ENCODE data around the gene NUCB1.
"Not testable (repeated sequence)": the region's sequence is repeated elsewhere in the genome, so short reads cannot be mapped to it uniquely, and the experiment has no call there.

The NUCB1 gene

GRCh38 chr19:48874303-48875135 is 25.6 kb upstream of the NUCB1 start:
- FAIRE-seq, result no peak

- not testable (repeated sequence) for FAIRE-seq
Measured at GRCh38 chr19:48876043-48876981, 23.8 kb upstream of the NUCB1 start.

- FAIRE-seq, result no peak
Measured at GRCh38 chr19:48877855-48878195, 22.3 kb upstream of the NUCB1 start.

- FAIRE-seq, result no peak
Measured at GRCh38 chr19:48878196-48879024, 21.7 kb upstream of the NUCB1 start.

GRCh38 chr19:48879025-48879637 is 21.0 kb upstream of the NUCB1 start:
- no peak for FAIRE-seq

GRCh38 chr19:48879696-48880095 is 20.4 kb upstream of the NUCB1 start:
- FAIRE-seq, result not testable (repeated sequence)

GRCh38 chr19:48881741-48882657 is 18.1 kb upstream of the NUCB1 start:
- no peak for FAIRE-seq

GRCh38 chr19:48883726-48884125 is 16.4 kb upstream of the NUCB1 start:
- no peak for FAIRE-seq

- no peak for FAIRE-seq
Measured at GRCh38 chr19:48887861-48888612, 12.1 kb upstream of the NUCB1 start.

- FAIRE-seq, result not testable (repeated sequence)
Measured at GRCh38 chr19:48889496-48889895, 10.6 kb upstream of the NUCB1 start.

GRCh38 chr19:48890551-48890950 is 9.6 kb upstream of the NUCB1 start:
- no peak for FAIRE-seq

GRCh38 chr19:48895226-48895625 is 4.9 kb upstream of the NUCB1 start:
- FAIRE-seq, result no peak

- no peak for FAIRE-seq
Measured at GRCh38 chr19:48896191-48896720, 3.9 kb upstream of the NUCB1 start.

GRCh38 chr19:48897181-48897580 is 2.9 kb upstream of the NUCB1 start:
- FAIRE-seq, result no peak

- FAIRE-seq, result not testable (repeated sequence)
Measured at GRCh38 chr19:48899386-48899749, 744 bp upstream of the NUCB1 start.

- FAIRE-seq, result peak; percentile 34
Measured at GRCh38 chr19:48900477-48901406, 630 bp downstream of the NUCB1 start.

GRCh38 chr19:48902291-48902690 is 2.2 kb downstream of the NUCB1 start:
- not testable (repeated sequence) for FAIRE-seq

- not testable (repeated sequence) for FAIRE-seq
Measured at GRCh38 chr19:48903788-48904187, 3.7 kb downstream of the NUCB1 start.

GRCh38 chr19:48905664-48906063 is 5.6 kb downstream of the NUCB1 start:
- FAIRE-seq, result no peak
